Limb (tissue), 2 donors: Measurements from ENCODE around the gene SAP130.
A peak's percentile ranks its signal among the peaks of the same experiment; 100 is the strongest.

Experiments
- DNase-seq, 2 donors: peaks; one replicate each; pipeline ENCODE4 v3.0.0-alpha.2; 2016; ENCODE audit errors: extremely low spot score in 2 of 2

The SAP130 gene

GRCh38 chr2:128026448-128027277 lies 1.2 kb downstream of the SAP130 start:
- peak in 1 of 2 donors; percentile 10 for DNase-seq

DNA sequence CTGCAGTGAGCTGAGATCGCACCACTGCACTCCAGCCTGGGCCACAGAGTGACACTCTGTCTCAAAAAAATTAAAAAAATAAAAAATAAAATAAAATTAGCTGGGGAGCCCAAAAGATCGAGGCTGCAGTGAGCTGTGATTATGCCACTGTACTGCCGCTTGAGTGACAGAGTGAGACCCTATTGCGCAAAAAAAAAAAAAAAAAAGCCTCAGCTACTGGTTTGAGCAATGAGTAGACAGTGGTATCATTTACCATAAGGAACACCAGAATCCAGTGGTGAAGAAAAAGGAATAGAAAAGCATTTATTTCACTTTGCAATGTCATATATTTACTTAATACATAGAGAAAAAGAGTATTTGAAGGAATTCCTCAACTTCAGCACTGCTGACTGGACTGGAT lies 3.0 kb downstream of the SAP130 start:
- no peak for DNase-seq

DNA sequence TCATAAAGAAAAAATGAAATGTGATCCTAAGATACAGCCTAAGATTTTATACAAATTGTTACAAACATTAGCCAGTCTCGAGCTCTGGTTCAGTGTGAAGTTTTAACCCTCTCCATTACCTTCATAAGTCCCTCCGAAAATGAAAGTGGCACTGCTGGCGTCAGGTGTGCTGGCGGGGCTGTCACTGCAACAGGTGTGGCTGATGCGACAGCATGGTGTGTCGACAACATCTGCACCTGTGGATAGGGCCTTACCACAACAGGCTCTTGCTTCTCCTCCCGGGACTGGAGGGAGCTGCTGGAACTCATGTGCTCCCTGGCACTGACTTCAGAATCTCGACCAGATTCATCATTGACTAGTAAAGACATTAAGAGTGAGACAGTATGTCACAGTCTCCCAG lies 10.3 kb downstream of the SAP130 start:
- DNase-seq = no peak

DNA sequence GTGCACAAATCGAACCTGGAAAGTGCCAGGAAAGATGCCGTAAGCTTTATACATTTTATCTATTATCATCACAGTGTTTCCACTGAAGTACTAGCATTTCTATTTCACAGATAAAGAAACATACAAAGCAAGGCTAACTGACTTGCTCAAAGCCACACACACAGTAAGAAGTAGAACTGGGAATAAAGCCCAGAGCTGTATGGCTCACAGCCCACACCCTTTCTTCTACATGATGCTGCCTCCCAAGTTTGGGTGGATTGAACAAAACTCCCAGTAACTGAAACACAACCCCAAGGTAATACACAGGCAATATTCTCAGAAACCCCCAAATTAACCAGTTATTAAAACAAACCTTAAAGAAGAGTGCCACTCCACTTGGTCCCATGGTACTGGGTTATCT lies 11.2 kb downstream of the SAP130 start:
- DNase-seq = no peak

GRCh38 chr2:128012698-128013097 lies 15.2 kb downstream of the SAP130 start:
- DNase-seq = no peak

DNA sequence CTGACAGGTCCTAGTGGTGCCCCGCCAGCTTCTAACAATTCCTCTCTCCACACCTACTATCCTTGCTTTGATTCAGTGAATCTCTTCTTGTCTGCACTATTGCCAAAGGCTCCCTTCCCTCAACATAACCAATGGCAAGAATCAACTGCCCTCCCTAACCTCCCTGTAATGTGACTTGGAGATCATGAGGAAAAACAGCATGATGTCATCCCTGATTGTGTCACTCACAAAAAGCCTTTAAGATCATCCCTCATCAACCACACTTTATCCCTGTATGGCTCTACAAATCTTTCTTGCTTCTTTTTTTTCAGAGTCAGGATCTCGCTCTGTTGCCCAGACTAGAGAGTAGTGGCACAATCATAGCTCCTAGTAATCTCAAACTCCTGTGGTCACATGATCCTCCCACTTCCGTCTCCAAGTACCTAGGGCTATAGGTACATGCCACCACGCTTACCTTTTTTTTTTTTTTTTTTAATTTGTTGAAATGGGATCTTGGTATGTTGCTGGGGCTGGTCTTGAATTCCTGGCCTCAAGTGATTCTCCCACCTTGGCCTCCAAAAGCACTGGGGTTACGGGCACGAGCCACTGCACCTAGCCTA lies 19.7 kb downstream of the SAP130 start:
- no peak for DNase-seq

DNA sequence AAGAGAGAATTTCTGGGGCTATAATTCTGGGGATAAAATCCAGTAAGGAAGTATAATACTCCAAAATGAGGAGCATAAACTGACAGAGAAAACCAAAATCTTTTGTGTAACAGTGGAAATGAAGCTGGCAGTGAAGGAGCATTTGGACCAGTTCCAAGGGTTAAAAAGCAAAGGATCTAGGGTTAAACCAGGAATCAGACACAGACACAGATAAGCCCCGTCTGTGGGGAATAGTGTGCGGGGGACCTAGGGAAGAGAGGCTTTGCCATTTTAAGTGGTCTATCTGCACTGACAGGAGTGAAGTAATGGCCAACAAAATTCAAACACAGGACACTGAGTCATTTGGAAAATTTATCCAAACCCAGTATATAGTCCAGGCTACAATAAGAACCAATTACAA lies 23.4 kb downstream of the SAP130 start:
- no peak for DNase-seq

- no peak for DNase-seq
Observed at GRCh38 chr2:128003463-128003862, 24.4 kb downstream of the SAP130 start.

GRCh38 chr2:127996160-127996559 lies 31.7 kb downstream of the SAP130 start:
- no peak for DNase-seq

DNA sequence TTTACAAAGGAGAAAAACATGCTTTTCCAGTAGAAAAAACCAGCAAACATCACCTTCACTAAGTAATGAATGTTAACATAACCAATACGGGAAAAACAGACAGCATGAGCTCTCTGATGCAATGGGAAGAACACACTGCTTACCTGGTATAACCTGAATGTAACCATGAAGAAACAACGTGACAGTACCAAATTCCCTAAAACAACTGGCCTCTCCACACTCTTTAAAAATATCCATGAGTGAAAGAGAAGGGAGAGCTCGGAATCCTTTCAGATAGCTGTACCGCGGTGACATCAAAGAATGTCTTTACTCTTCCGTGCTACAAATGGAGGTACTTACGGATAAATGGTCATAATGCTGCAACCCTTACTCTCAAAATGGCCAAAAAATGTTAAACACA lies 32.1 kb downstream of the SAP130 start:
- no peak for DNase-seq

- DNase-seq = no peak
Observed at GRCh38 chr2:127993659-127994058, 34.2 kb downstream of the SAP130 start.

- DNase-seq = no peak
Observed at GRCh38 chr2:127991742-127992141, 36.1 kb downstream of the SAP130 start.

DNA sequence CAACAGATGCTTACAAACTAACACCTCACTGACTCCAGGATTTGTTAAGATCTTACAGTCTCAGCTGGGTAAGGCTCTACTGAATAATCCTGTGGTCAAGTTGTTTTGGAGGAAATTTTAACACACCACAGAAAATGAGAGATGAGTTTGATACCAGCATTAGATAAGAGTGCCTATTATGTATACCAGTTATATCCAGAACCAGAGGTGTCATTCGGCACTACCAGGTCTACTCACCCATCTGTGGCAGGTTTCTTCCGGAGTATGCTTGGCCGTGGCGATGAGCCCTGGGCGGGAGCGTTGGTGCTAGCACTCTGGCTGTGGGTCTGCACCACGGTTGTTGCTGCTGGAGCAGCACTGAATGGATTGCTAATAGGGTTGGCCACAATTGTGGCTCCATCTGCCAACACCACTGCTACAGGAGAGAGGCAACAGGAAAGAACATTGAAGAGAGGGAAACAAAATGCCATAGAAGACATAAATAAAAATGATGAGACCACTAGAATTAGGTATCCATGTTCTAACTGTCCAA lies 41.2 kb downstream of the SAP130 start:
- DNase-seq = no peak

DNA sequence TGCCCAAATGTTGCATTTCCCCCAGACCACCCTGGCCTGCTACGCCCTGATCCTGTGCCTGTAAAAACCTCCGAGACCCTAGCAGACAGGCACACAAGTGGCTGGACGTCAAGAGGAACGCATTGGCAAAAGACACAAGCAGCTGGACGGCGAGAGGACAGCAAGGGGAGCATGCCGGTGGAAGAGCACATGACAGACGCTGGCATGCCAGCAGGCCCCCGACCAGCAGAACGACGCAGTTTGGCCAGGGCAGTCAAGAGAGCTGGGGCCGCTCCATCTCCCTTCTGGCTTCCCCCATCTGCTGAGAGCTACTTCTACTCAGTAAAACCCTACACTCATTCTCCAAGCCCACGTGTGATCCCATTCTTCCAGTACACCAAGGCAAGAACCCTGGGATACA lies 42.1 kb downstream of the SAP130 start:
- no peak for DNase-seq

DNA sequence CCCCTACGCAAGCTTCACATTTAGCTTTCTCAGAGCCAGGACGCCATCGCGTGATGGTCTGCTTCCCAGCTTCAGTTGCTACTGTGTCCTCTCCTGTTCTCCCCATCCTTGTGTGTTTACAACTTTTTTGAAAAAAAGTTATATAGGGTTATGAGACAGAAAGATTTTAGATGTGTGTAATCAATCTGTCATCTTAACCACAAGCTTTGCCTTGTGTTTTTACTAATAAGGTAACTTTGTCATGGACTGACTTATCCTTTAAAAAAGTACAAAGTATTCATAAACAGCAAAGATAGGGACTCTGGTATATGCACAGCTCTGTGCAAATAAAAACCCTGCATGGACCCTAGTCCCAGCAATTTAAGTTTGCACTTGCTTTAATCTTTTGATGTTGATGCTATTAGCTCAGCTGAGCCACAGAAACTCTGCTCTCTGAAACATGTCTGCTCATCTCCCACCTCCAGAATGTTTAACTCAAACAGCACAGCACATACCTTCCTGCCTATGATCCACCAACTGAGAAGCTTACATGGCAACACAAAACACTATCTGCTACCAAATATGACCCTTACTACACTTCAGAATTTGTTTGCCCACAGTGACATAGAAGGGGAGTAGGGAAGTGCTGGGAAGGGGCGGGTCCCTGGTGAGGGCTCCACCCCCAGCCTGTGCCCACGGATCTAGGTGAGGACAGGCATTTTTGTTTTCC lies 42.7 kb downstream of the SAP130 start:
- DNase-seq = no peak

DNA sequence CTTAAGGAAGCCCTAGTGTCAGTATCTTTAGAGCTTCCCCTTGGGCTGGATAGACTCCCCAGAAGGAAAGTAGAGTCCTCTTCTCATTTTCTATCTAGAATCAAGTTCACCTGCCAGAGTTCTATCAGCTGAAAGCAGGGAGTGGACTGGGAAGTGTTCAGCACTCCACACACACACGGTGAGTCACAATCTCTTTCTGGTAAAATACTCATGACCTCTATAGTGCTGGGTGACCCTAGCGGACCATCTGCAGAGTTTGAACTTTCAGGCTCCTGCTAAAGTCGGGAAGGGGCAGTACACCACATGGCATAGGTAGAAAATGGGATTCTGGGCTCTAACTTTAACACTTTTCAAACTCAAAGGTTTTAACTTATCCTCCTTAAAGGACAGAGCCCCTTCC lies 43.3 kb downstream of the SAP130 start:
- no peak for DNase-seq

DNA sequence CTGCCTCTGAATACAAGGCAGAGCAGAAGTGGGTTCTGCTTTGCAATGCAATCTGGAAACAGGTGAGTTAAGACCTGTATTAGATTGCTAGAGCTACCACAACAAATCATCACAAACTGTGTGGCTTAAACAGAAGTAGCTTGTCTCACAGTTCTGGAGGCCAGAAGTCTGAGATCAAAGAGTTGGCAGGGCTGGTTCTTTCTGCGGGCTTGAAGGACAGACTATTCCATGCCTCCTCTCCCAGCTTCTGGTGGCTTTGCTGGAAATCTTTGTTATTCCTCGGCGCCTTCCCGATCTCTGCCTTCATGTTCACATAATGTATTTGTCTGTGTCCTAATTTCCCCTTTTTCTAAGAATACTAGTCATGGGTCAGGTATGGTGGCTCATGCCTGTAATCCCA lies 58.4 kb downstream of the SAP130 start:
- DNase-seq = no peak

GRCh38 chr2:127968610-127969339 lies 59.1 kb downstream of the SAP130 start:
- no peak for DNase-seq

GRCh38 chr2:127961729-127962128 lies 66.1 kb downstream of the SAP130 start:
- DNase-seq = no peak

DNA sequence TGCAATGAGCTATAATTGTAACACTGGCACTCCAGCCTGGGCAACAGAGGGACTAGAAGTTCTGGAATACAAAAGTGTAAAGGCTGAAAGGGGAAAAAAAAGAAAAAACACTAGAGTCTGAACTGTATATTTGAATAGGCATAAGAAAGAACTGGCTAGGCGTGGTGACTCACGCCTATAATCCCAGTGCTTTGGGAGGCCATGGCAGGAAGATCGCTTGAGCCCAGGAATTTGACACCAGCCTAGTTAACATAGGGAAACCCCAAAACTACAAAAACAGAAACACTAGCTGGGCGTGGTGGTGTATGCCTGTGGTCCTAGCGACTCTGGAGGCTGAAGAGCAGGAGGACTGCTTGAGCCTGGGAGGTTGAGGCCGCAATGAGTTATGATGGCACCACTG lies 70.6 kb downstream of the SAP130 start:
- DNase-seq = no peak

DNA sequence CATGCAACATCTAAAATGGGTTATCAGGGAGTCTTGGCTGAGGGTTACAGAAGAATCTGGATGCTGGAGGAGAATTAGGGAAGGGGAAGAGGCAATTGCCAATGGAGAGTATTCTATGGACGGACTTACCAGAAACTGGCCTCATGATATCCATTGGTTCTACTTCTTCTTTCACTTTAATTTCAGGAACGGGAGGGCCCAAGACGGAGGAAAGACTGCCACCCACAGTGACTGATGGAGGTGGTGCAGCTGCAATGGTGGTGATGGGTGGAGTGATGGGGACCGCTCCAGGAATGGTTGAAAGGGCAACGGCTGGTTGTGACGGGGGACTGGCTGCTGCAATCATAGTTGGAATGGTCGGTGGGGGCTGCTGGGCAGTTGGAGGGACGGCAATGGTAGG lies 73.0 kb downstream of the SAP130 start:
- no peak for DNase-seq

DNA sequence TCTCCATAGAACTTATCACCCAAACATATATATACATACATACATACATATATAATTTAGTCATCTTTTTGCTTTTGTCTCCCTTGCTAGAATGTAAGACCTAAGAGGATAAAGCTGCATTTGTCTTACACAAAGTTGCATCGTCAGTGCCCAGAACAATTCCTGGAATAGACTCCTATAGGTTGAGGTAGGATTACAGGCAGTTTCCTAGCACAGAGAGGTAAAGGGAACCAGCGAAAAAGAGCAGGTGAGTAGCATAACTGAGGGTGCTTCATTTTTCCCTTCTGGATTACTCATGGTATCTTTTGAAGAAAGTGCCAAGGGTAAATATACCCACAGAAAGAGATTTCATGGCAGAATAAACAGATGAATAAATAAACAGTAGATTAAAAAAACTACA lies 74.0 kb downstream of the SAP130 start:
- DNase-seq = no peak
